IMR-90 (cell line): ENCODE data around the gene TAF1B.

ENCODE experiments used
- MAFK ChIP-seq: IDR thresholded peaks from 2 replicates; pipeline ENCODE4 v1.6.1; 2012; ENCODE audit warnings: low read depth, low read length, improper control_type of control experiment
- POLR2A ChIP-seq: IDR thresholded peaks from 2 replicates; pipeline ENCODE4 v1.6.1; 2012; ENCODE audit warnings: mild to moderate bottlenecking, low read depth, low read length
- RCOR1 ChIP-seq: IDR thresholded peaks from 2 replicates; pipeline ENCODE4 v1.6.1; 2012; ENCODE audit warnings: mild to moderate bottlenecking, low read length, improper control_type of control experiment; ENCODE audit not compliant: insufficient replicate concordance
- RFX5 ChIP-seq: IDR thresholded peaks from 2 replicates; pipeline ENCODE4 v1.8.0; 2012; ENCODE audit warnings: low read depth, mild to moderate bottlenecking, low read length, moderate library complexity
- TF ChIP-seq, protein P1 (sequence below): conservative IDR thresholded peaks from 2 replicates; pipeline ENCODE4 v1.5.1; 2012; ENCODE audit warnings: mild to moderate bottlenecking, low read depth, low read length, improper control_type of control experiment

DNA sequence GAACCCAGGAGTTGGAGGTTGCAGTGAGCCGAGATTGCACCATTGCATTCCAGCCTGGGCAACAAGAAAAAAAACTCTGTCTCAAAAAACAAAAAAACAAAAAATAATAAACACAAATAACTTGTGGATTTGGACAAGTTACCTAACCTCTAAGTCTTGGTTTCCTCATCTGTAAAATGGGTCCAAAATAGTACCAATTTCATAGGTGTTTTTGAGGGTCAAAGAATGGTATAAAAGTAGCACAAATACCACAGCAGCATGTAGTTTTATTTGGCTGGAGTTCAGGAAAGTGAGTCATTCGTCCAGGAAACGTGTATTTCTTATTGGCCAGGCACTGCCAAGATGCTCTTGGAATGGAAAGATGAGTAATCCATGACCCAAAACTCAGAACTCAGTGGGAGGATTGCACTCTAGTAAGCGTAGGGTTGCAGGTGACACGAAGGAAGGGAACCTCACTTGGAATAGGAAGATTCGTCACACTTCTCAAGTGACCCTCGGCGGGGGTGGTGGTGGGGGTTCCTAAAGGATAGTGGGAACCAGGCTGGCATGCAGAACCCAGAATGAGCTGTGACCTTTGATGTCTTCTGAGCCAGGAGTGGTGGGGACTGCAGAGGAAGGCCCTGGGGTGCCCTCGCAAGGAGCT lies 132.7 kb downstream of the TAF1B start:
- TF ChIP-seq, protein P1, sequence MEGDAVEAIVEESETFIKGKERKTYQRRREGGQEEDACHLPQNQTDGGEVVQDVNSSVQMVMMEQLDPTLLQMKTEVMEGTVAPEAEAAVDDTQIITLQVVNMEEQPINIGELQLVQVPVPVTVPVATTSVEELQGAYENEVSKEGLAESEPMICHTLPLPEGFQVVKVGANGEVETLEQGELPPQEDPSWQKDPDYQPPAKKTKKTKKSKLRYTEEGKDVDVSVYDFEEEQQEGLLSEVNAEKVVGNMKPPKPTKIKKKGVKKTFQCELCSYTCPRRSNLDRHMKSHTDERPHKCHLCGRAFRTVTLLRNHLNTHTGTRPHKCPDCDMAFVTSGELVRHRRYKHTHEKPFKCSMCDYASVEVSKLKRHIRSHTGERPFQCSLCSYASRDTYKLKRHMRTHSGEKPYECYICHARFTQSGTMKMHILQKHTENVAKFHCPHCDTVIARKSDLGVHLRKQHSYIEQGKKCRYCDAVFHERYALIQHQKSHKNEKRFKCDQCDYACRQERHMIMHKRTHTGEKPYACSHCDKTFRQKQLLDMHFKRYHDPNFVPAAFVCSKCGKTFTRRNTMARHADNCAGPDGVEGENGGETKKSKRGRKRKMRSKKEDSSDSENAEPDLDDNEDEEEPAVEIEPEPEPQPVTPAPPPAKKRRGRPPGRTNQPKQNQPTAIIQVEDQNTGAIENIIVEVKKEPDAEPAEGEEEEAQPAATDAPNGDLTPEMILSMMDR: no peak
- TF ChIP-seq RCOR1 (peak; percentile 53), RFX5 (no peak), MAFK (no peak), POLR2A (no peak)
